Measurements from ENCODE around the gene BRCC3.

BRCC3 gene

DNA sequence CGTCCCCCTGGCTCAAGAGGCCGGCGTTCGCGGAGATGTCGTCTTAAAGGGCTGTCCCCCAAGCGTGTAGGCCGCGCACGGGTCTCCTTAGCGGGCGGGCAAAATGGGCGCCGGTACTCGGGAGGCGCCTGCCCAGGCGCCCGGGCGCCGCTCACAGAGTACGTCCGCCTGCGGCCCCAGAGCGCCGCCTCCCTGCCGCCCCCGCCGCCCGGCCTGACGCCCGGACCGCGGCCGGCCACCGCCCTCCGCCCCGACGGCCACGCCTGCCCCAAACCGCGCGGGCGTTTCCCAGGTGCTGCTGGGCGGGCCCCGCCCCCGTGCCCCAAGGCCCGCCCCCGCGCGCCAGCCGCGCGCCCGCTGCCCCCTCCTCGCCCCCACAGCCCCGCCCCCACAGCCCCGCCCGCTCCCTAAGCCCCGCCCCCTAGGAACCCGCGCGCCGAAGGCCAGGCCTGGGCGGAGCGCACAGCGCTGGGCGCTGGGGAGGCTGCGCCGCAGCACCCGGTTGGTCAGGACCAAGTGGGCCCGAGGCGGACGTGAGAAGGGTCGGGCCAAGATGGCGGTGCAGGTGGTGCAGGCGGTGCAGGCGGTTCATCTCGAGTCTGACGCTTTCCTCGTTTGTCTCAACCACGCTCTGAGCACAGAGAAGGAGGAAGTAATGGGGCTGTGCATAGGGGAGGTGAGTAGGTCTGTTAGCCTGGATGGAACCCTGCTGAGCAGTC lies at the start of gene BRCC3, which contains the start of the genes CMC4 and MTCP1:
BRCC3 (plus strand) TSS at position 534 of the 719 bp plus-strand sequence; CDS start at position 554, 20 bp downstream.
CMC4 (minus strand) TSS at position 162 of the 719 bp plus-strand sequence. CDS start 7,113 bp downstream, outside the sequence.
MTCP1 (minus strand) TSS at position 162 of the 719 bp plus-strand sequence. CDS start 5,126 bp downstream, outside the sequence.
- peaks cover 17% of the 10 kb centered on the region for H3K9me3 ChIP-seq (ENCODE audit: control insufficient read depth, low read depth, low read length)
- no peak within 1 kb of the TSS for H3K27ac ChIP-seq (ENCODE audit: low read length)
- no peaks in the 10 kb centered on the region for H3K4me1 ChIP-seq (ENCODE audit: control insufficient read depth, low read depth, low read length)
- peak within 1 kb of the TSS; percentile 88 for H3K4me3 ChIP-seq (ENCODE audit: low read length)
- no peaks in the 10 kb centered on the region for H3K27me3 ChIP-seq (ENCODE audit: control insufficient read depth, insufficient read depth, low read length)
- peak within 1 kb of the TSS; percentile 82 for H3K9ac ChIP-seq (ENCODE audit: low read length)
- peaks cover 11% of the 10 kb centered on the region for H3K36me3 ChIP-seq (ENCODE audit: control insufficient read depth, low read depth, low read length)

DNA sequence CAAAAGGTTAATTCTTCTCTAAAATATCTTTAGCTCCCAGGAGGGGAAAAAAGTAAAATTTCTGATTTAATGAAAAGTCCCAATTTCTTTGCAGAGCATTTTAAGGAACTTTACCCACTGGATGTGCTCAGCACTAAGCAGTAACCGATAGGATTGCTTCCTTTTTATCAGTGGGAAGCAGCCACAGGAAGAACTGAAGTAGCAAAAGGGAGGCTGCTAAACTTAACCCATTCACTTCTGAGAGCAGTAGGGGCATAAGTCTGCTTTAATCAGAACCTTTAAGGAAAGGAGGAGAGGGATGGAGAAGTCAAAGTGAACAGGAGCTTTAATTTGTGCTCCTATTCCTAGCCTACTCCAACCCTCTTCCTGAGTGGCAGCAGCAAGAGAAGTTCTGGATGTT lies 48.7 kb upstream of the BRCC3 start, which contains the start of gene F8:
F8 (minus strand) TSS at position 139 of the 400 bp plus-strand sequence. CDS start 171 bp downstream, outside the sequence.
- H3K9me3 ChIP-seq (ENCODE audit: control insufficient read depth, low read depth, low read length), result peaks cover 5% of the 10 kb centered on the region
- H3K9ac ChIP-seq (ENCODE audit: low read length), result no peak within 1 kb of the TSS
- H3K27me3 ChIP-seq (ENCODE audit: control insufficient read depth, insufficient read depth, low read length), result no peaks in the 10 kb centered on the region
- H3K4me1 ChIP-seq (ENCODE audit: control insufficient read depth, low read depth, low read length), result no peaks in the 10 kb centered on the region
- no peaks in the 10 kb centered on the region for H3K36me3 ChIP-seq (ENCODE audit: control insufficient read depth, low read depth, low read length)
- no peak within 1 kb of the TSS for H3K27ac ChIP-seq (ENCODE audit: low read length)
- no peak within 1 kb of the TSS for H3K4me3 ChIP-seq (ENCODE audit: low read length)

- H3K4me1 ChIP-seq (ENCODE audit: control insufficient read depth, low read depth, low read length), result no peaks in the 10 kb centered on the region
- H3K36me3 ChIP-seq (ENCODE audit: control insufficient read depth, low read depth, low read length), result no peaks in the 10 kb centered on the region
- no peak overlapping the region for H3K4me3 ChIP-seq (ENCODE audit: low read length)
- peaks cover 13% of the 10 kb centered on the region for H3K9me3 ChIP-seq (ENCODE audit: control insufficient read depth, low read depth, low read length)
- no peaks in the 10 kb centered on the region for H3K27me3 ChIP-seq (ENCODE audit: control insufficient read depth, insufficient read depth, low read length)
- H3K9ac ChIP-seq (ENCODE audit: low read length), result no peak overlapping the region
- no peak overlapping the region for H3K27ac ChIP-seq (ENCODE audit: low read length)
Observed at GRCh38 chrX:155023907-155024833, 47.1 kb upstream of the BRCC3 start.

- Histone ChIP-seq H3K4me3 (ENCODE audit: low read length) (peak overlapping the region; percentile 90), H3K9ac (ENCODE audit: low read length) (peak overlapping the region; percentile 94), H3K4me1 (ENCODE audit: control insufficient read depth, low read depth, low read length) (no peaks in the 10 kb centered on the region), H3K27ac (ENCODE audit: low read length) (no peak overlapping the region), H3K27me3 (ENCODE audit: control insufficient read depth, insufficient read depth, low read length) (no peaks in the 10 kb centered on the region), H3K36me3 (ENCODE audit: control insufficient read depth, low read depth, low read length) (no peaks in the 10 kb centered on the region), H3K9me3 (ENCODE audit: control insufficient read depth, low read depth, low read length) (peaks cover 7% of the 10 kb centered on the region)
Observed at GRCh38 chrX:155026420-155026726, 44.9 kb upstream of the BRCC3 start.

DNA sequence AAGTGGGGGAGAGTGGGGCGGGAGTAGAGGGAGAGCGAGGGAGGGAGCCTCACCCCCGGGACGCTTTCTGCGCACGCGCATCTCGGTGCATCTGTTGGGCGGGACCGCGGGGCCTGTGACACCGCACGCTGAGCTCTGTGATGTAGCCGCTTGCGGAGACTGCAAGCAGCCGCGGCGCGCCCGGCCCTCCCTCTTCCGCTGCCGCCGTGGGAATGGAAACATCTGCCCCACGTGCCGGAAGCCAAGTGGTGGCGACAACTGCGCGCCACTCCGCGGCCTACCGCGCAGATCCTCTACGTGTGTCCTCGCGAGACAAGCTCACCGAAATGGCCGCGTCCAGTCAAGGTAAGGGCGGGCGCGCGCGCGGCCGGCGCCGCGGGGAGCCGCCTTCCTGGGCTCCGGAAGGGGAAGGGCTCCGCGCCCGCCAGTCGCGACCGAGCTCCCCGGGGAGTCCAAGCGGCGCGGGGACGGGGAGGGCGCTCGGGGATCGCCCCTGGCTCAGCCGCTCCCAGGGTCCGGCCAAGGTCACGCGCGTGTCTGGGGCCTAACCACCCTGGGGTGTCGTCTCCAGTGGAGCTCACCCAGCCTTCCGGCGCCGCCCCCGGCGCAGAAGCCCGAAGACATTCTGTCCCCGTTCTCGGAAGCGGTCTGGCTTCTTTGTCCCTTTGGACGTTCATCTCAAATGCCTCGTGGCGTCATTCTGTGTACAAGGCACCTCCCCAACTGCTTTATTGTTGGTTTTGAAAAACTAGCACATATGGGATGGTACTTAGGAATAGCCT lies 44.4 kb upstream of the BRCC3 start, which contains the start of gene FUNDC2:
FUNDC2 (plus strand) TSS at position 118 of the 782 bp plus-strand sequence; CDS start at position 213, 95 bp downstream.
- Histone ChIP-seq H3K9ac (ENCODE audit: low read length) (peak within 1 kb of the TSS; percentile 94), H3K36me3 (ENCODE audit: control insufficient read depth, low read depth, low read length) (no peaks in the 10 kb centered on the region), H3K4me3 (ENCODE audit: low read length) (peak within 1 kb of the TSS; percentile 90), H3K27ac (ENCODE audit: low read length) (peak within 1 kb of the TSS; percentile 75), H3K4me1 (ENCODE audit: control insufficient read depth, low read depth, low read length) (no peaks in the 10 kb centered on the region), H3K27me3 (ENCODE audit: control insufficient read depth, insufficient read depth, low read length) (no peaks in the 10 kb centered on the region), H3K9me3 (ENCODE audit: control insufficient read depth, low read depth, low read length) (peaks cover 7% of the 10 kb centered on the region)

- no peaks in the 10 kb centered on the region for H3K27me3 ChIP-seq (ENCODE audit: control insufficient read depth, insufficient read depth, low read length)
- peak overlapping the region; percentile 75 for H3K27ac ChIP-seq (ENCODE audit: low read length)
- H3K9ac ChIP-seq (ENCODE audit: low read length), result peak overlapping the region; percentile 94
- peak overlapping the region; percentile 90 for H3K4me3 ChIP-seq (ENCODE audit: low read length)
- H3K9me3 ChIP-seq (ENCODE audit: control insufficient read depth, low read depth, low read length), result peaks cover 7% of the 10 kb centered on the region
- H3K36me3 ChIP-seq (ENCODE audit: control insufficient read depth, low read depth, low read length), result no peaks in the 10 kb centered on the region
- H3K4me1 ChIP-seq (ENCODE audit: control insufficient read depth, low read depth, low read length), result no peaks in the 10 kb centered on the region
Observed at GRCh38 chrX:155027509-155028066, 43.7 kb upstream of the BRCC3 start.

- Histone ChIP-seq H3K36me3 (ENCODE audit: control insufficient read depth, low read depth, low read length) (no peaks in the 10 kb centered on the region), H3K9ac (ENCODE audit: low read length) (peak overlapping the region; percentile 94), H3K27me3 (ENCODE audit: control insufficient read depth, insufficient read depth, low read length) (no peaks in the 10 kb centered on the region), H3K27ac (ENCODE audit: low read length) (no peak overlapping the region), H3K4me1 (ENCODE audit: control insufficient read depth, low read depth, low read length) (no peaks in the 10 kb centered on the region), H3K4me3 (ENCODE audit: low read length) (peak overlapping the region; percentile 90), H3K9me3 (ENCODE audit: control insufficient read depth, low read depth, low read length) (peaks cover 7% of the 10 kb centered on the region)
Observed at GRCh38 chrX:155028129-155028528, 43.2 kb upstream of the BRCC3 start.

DNA sequence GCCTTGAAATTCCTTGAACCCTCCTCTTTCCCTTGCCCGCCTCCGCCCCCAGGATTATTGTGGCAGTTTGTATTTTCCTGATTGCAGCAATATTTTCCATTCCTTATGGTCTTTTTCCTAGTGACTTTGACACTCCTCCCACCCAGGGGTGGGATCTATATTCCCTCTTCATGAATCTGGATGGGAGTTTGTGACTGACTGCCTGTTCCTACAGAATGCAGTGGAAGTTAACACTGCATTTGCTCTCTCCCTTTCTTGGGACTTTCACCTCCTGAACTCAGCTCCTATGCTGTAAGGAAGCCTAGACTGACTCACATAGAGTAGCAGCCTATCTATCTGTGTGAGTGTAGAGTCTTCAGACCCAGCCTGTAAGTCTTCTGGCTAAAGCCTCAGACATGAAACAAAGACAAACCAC lies 42.4 kb upstream of the BRCC3 start:
- H3K36me3 ChIP-seq (ENCODE audit: control insufficient read depth, low read depth, low read length), result peaks cover 5% of the 10 kb centered on the region

GRCh38 chrX:155031657-155032056 lies 39.7 kb upstream of the BRCC3 start:
- Histone ChIP-seq H3K27me3 (ENCODE audit: control insufficient read depth, insufficient read depth, low read length) (no peaks in the 10 kb centered on the region), H3K36me3 (ENCODE audit: control insufficient read depth, low read depth, low read length) (peaks cover 9% of the 10 kb centered on the region), H3K9ac (ENCODE audit: low read length) (no peak overlapping the region), H3K4me3 (ENCODE audit: low read length) (no peak overlapping the region), H3K9me3 (ENCODE audit: control insufficient read depth, low read depth, low read length) (peaks cover 35% of the 10 kb centered on the region), H3K27ac (ENCODE audit: low read length) (no peak overlapping the region), H3K4me1 (ENCODE audit: control insufficient read depth, low read depth, low read length) (no peaks in the 10 kb centered on the region)

More for the DNA sequence above, 42.4 kb upstream of the BRCC3 start:
- Histone ChIP-seq H3K27me3 (ENCODE audit: control insufficient read depth, insufficient read depth, low read length) (no peaks in the 10 kb centered on the region), H3K4me3 (ENCODE audit: low read length) (no peak overlapping the region), H3K9me3 (ENCODE audit: control insufficient read depth, low read depth, low read length) (peaks cover 11% of the 10 kb centered on the region), H3K4me1 (ENCODE audit: control insufficient read depth, low read depth, low read length) (no peaks in the 10 kb centered on the region), H3K9ac (ENCODE audit: low read length) (no peak overlapping the region), H3K27ac (ENCODE audit: low read length) (no peak overlapping the region)

DNA sequence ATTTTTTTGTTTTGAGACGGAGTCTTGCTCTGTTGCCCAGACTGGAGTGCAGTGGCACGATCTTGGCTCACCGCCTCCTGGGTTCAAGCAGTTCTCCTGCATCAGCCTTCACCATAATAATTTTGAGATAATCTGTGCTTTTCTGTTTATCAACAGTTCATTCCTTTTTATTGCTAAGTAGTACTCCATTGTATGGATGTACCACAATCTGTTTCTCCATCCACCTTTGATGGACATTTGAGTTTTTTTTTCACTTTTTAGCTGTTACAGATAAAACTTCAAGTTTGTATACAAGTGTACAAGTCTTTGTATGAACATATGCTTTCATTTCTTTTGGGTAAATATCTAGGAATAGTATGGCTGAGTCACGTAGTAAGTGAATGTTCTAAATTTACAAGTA lies 35.6 kb upstream of the BRCC3 start:
- Histone ChIP-seq H3K4me1 (ENCODE audit: control insufficient read depth, low read depth, low read length) (no peaks in the 10 kb centered on the region), H3K9ac (ENCODE audit: low read length) (no peak overlapping the region), H3K9me3 (ENCODE audit: control insufficient read depth, low read depth, low read length) (peaks cover 37% of the 10 kb centered on the region), H3K27ac (ENCODE audit: low read length) (no peak overlapping the region), H3K27me3 (ENCODE audit: control insufficient read depth, insufficient read depth, low read length) (no peaks in the 10 kb centered on the region), H3K36me3 (ENCODE audit: control insufficient read depth, low read depth, low read length) (peaks cover 9% of the 10 kb centered on the region), H3K4me3 (ENCODE audit: low read length) (no peak overlapping the region)

All from iPS-18a (cell line).